MM.1S (cell line): ENCODE measurements around the gene DLL4.

Experiments used
- EZH2 ChIP-seq: fragments of 300-600 bp; sonication (generic); optimal IDR thresholded peaks from 2 replicates; pipeline ENCODE3; 2017; ENCODE audit warnings: low read depth, mild to moderate bottlenecking, antibody characterized with exemption, low read length, mixed read lengths
- TF ChIP-seq, protein P1 (sequence below): fragments of 300-600 bp; sonication (generic); IDR thresholded peaks from 2 replicates; pipeline ENCODE4 v1.5.1; 2016; ENCODE audit warnings: antibody characterized with exemption, low read length, mixed read lengths

DNA sequence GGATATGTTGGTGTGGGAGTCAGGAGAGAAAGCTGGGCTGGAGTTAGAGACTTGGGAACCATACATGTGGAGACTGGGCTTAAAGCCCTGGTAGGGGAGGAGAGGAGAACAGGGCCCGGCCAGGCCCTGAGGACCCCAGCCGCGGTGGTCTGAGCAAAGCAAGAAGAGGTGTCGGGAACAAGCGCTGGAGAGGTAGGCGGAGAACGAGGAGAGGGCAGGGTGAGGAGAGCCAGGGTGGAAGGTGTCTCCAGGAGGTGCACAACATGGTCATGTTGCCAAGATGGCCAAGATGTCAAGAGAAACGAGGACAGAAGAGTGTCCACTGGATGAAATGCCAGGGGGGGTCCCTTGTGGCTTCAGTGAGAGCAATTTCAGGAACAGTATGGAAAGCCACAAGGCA is 29.6 kb downstream of the DLL4 start:
- TF ChIP-seq, protein P1, sequence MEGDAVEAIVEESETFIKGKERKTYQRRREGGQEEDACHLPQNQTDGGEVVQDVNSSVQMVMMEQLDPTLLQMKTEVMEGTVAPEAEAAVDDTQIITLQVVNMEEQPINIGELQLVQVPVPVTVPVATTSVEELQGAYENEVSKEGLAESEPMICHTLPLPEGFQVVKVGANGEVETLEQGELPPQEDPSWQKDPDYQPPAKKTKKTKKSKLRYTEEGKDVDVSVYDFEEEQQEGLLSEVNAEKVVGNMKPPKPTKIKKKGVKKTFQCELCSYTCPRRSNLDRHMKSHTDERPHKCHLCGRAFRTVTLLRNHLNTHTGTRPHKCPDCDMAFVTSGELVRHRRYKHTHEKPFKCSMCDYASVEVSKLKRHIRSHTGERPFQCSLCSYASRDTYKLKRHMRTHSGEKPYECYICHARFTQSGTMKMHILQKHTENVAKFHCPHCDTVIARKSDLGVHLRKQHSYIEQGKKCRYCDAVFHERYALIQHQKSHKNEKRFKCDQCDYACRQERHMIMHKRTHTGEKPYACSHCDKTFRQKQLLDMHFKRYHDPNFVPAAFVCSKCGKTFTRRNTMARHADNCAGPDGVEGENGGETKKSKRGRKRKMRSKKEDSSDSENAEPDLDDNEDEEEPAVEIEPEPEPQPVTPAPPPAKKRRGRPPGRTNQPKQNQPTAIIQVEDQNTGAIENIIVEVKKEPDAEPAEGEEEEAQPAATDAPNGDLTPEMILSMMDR, result no peak
- no peak for TF ChIP-seq EZH2
